HG03469 (cell line): ENCODE measurements around the gene KRT76.
"Not testable (repeated sequence)": the region's sequence is repeated elsewhere in the genome, so short reads cannot be mapped to it uniquely, and the experiment has no call there.

Source experiments
- ATAC-seq: cut with Tn5 transposase; IDR thresholded peaks from one replicate; pipeline ENCODE4 v1.9.1; 2021; ENCODE audit warnings: mild to moderate bottlenecking, moderate library complexity, moderate number of reproducible peaks; ENCODE audit not compliant: unreplicated experiment

The KRT76 gene

DNA sequence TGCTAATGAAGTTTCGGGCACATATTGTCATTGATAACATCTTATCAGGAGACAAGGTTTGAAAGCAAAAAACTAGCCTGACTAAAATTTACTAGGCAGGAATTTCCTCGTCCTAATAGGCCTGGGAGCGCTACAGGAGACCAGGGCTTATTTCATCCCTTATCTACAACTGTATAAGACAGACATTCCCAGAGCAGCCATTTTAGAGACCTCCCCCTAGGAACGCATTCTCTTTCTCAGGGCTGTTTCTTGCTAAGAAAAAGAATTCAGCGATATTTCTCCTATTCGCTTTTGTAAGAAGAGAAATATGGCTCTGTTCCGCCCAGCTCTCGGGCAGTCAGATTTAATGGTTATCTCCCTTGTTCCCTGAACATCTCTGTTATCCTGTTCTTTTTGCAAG, 15.9 kb downstream of the KRT76 start:
- ATAC-seq = not testable (repeated sequence)

DNA sequence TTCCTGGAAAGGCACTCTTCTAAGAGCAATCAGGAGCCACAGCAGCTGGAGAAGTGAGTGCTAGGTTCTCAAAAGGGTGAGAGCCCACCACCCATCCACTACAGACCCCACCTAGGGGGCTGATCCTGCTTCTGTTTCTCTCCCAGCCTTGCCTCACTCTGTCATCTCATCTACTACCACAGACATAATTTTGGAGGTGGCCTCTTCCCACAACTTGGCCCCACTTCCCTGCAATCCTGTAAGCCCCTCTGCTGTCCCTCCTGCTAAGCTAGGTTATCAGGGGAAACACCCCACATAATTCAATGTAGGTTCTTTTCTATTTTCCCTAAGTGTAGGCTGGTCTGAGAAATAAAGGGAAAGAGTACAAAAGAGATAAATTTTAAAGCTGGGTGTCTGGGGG, 16.5 kb downstream of the KRT76 start:
- no peak for ATAC-seq

DNA sequence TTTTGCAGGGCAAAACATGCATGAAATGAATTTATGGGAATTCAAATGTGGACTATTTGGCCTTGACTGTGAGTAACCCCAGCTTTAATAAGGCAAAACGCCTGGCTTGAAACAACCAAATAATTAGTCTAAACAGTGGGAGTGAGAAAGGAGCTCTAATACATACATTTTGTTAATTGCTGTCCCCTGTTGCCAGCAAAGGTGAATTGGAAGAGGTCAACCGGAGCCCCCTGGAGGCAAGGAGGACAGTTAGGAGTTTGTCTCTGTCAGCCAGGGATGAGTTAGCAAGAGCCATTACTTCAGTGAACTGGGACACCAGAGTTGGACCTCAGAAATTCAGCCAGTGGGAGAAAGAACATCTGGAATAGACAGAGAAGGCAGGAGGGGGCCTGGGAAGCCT, 17.4 kb downstream of the KRT76 start:
- ATAC-seq = no peak

- no peak for ATAC-seq
These were observed 17.9 kb downstream of the KRT76 start for GRCh38 chr12:52759218-52759617.

DNA sequence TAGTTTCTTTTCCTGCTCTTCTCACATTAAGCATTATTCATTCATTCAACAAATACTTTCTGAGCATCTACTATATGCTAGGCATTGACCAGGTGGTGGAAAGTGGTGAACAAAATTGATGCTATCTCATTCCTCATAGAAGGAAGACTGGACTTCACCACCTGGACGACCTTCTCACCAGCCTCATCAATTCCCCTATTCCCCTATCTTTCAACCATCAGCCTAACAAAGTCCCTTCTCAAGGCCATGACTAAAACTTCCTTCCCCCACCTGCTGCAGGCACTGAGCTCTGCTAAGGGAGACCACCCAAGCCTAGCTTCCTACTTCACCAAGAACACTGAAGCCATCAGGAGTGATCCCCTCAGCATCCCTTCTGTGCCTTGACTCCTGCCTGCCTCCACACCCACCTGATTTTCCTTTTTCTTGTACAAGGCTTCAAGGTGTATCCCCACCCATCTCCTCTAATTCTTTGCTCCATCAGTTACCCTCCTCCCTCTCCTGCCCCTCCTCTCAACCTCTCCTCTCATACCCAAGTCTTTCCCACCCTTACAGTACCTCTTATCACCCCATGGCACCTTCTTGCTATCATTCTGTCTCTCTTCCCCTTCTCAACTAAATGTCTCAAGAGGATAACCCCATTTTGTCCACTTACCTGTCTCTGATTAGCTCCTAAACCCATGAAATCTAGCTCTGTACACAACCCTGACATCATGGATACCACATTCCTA, 19.5 kb downstream of the KRT76 start:
- ATAC-seq = no peak

DNA sequence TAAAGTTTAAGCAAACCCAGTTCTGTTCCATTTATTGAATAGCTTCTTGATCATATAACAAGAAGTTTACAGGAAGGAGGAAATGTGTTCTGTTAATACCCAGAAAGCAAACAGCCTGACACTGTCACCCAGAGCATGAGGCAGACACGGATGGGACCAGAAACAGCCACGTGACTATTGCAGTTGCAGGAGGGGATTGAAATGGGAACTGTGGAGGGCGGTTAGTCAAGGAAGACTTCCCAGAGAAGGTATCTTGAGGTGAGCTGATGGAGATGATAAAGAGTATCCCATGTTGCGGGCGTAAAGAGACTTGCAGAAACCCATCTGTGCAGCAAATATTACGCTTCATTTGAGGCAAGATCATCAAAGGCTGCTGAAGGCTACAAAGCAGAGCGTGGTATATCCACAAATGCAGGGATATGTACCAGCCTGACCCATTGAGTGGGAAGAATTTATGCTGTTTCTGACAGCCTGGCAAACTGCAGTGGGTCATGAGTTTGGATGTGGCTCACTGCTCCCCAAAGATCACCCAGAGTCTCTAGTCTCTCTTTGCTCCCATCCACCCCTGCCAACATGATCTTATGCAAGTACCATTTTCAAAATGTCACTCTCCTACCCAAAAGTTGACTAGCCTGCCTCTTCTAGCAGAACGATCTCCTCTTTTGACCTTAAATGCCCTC, 20.7 kb downstream of the KRT76 start:
- ATAC-seq = no peak

DNA sequence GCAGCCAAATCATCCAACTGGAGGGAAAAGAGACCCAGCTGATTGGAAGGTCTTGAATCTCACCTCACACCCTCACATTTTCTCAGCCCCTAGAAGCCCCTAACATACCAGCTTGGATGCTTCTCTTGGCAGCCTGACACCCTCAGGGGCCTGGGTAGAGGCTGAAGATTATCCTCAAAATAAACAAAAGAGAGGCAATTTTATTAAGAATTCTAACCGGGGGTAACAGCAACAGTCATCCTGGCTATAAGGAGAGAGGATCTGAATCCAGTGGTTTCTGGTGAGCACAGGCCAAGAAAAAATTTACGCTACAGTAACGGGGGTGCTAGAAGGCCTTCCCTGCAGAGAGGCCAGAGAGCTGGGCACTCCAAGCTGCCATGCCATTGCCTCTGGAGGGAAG, 21.6 kb downstream of the KRT76 start:
- no peak for ATAC-seq

DNA sequence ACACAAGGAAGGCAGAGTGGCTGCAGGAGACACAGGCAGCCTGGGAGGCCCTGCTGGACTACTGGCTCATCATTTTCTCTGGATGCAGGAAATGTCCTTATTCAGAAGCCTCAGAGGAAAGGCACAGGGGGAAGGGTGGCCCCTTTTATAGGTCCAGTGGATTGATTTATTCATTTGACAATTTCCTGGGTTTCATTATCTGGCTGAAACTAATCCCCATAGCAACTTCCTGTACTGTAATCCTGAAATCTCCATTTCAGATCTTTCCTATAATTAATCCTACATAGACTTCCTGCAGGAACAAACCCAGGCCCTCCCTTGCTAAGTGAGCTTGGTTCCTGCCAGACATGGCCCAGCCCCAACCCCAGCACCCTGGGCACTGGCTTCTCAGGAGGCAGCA, 23.0 kb downstream of the KRT76 start:
- no peak for ATAC-seq

GRCh38 chr12:52753283-52753682, 23.9 kb downstream of the KRT76 start:
- no peak for ATAC-seq

DNA sequence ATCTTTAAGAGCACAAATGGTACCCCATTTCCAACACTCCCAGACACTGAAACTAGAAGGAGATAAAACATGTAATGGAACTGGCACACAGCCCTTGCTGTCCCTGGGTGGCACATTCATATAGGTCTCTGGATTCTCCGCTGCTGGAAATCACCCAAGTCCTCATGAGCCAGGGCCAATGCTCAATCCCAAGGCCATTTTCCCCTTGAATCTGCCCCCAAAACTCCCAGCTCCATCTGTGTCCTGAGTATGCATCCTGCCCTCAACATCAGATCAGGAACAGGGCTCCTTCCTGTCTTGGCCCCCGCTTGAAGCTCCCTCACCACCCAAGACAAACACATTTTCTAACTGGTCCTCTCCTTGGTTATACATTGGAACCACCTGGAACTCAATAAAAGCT, 24.6 kb downstream of the KRT76 start:
- ATAC-seq = no peak

- ATAC-seq = no peak
These were observed 25.4 kb downstream of the KRT76 start for GRCh38 chr12:52751795-52752194.

DNA sequence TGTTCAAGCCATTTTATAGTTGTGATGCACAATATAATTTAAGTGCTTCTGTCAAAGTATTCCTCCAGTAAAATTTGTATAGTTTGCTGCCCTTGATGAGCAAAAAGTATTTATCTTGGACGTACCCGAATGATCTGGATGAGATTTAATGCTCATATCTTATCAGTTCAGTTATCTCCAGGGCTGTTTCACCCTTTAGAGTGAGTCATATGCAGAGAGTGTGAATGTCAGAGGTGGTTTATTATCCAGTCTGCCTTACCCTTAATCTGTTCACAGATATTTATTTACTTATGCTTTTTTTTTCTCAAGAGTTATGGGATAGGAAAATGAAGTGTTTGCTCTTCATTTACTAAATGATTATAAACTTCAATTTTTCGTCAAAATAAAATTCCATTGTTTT, 26.6 kb downstream of the KRT76 start:
- not testable (repeated sequence) for ATAC-seq

- ATAC-seq = no peak
These were observed 27.3 kb downstream of the KRT76 start for GRCh38 chr12:52749827-52750226.

DNA sequence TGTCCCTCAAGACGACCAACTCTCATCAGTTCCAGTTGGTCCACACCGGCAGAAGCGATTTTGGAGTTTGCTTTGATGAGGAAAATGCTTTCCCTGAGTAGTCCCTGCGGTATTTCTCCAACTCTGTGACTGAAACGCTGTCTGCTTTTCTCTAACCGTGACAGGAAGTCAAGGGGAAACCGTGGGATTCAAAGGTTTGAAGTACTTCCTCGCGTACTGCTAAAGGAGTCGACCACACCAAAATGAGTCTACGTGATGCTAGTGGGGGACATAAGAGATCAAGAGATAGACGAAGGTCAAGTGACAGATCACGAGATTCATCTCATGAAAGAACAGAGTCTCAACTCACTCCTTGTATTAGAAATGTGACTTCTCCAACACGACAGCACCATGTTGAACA, 28.6 kb downstream of the KRT76 start:
- ATAC-seq = no peak

DNA sequence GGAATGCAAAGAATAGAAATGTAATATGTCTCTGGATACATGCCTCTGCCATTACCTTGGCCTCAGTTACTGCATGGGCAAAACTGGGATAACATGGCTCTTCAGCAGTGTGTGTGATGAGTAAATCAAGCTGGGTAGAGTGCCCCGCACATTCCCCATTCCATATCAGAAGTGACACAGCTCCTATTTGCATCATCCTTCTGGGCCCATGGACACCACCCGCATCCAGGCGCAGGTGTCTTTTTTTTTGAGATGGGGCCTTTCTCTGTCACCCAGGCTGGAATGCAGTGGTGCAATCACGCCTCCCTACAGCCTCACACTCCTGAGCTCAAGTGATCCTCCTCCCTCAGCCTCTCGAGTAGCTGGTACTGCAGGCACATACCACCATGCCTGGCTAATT, 31.6 kb downstream of the KRT76 start:
- ATAC-seq = no peak

- no peak for ATAC-seq
These were observed 32.5 kb downstream of the KRT76 start for GRCh38 chr12:52744493-52745156.

- no peak for ATAC-seq
These were observed 34.2 kb downstream of the KRT76 start for GRCh38 chr12:52742822-52743457.

- ATAC-seq = no peak
These were observed 35.0 kb downstream of the KRT76 start for GRCh38 chr12:52742196-52742580.

DNA sequence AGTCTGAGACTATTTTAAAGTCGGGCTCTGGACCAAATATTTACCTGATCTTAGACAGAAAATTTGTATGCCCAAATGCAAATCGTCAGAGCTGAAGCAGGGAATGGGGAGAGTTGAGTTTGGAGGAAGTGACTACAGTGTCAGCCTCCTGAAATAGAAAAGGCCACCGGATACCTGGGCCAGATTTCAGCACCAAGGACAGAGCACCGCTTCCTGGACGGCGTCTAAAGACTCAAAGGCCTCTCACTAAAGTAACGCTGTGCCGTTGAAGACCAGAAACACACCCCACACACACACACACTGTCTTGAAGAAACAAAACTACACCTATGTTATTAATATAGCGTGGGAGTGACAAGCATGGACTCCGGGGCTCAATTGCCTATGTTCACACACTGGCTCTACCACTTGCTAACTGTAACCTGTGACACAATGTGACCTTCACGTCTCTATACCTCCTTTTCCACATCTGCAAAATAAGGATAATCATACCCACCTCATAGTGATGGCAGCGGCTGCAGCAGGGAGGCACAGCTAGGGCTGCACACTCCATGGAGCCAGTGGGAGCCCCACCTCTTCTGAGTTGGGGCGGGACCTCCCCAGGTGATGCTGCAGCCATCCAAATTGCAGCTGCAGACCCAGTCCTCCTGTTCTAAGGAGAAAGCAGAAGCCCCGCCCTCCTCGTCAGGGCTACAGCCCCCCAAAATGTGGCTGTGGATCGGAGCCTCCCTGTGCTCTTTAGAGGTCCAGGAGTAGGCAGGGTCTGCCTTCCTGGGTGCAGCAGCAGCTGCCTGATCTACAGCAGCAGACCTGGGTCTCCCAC, 35.6 kb downstream of the KRT76 start:
- no peak for ATAC-seq

GRCh38 chr12:52740584-52740983, 36.6 kb downstream of the KRT76 start:
- no peak for ATAC-seq

GRCh38 chr12:52739963-52740362, 37.2 kb downstream of the KRT76 start:
- ATAC-seq = no peak
